ENCODE measurements around the gene TMEM240.
"Not testable (repeated sequence)": the region's sequence is repeated elsewhere in the genome, so short reads cannot be mapped to it uniquely, and the experiment has no call there.

The TMEM240 gene

DNA sequence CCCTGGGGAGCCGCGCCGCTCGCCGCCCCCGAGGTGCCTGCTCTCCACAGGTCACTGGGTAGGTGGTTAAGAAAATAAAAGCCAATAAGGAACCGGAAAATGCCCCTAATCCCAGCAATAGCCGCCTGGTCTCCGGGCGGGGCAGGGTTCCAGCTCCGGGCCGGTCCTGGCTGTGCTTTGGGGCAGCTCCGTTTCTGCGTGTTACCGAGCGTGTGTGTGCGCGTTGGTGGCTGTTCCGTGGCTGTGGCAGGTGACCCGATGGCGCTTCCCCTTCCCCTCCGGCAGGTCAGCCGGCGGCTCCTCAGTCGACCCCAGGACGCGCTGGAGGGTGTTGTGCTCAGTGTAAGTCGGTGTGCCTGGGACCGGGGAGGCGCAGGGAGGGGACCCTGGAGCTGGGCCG is 17.2 kb downstream of the TMEM240 start:
- not testable (repeated sequence) for DNase-seq

DNA sequence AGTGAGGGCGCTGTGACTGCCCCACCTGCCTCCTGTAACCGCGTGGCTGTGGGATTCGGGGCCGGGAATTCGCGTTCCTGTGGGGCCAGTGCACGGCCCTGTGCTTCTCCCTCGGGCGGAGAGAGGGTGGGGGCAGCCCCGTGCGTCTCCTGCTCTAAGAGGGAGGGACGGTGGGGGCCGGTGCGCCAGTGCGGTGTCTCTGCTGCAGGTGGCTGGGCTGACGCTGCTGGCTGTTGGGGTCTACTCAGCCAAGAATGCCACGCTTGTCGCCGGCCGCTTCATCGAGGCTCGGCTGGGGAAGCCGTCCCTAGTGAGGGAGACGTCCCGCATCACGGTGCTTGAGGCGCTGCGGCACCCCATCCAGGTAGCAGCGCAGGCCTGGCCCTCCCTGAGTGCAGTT is 17.9 kb downstream of the TMEM240 start:
- not testable (repeated sequence) for DNase-seq

DNA sequence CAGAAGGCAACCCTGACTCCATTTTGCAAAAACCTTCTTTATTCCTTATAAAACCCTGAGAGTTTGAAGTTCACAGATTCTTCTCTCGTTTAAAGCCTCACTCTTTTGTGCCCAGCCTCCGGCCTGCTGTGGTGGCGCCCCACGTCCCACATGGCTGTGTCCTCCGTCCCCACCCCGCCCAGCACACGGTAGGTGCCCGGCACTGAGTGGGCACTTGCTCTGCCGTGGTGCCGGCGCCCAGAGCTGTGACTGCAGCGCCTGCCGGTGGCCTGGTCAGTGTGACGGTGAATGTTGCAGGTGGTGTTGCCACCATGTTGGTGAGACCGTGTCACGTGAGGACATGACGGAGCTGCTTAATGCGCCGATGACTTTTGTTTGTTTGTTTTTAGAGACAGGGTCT is 19.1 kb downstream of the TMEM240 start:
- DNase-seq: no peak

DNA sequence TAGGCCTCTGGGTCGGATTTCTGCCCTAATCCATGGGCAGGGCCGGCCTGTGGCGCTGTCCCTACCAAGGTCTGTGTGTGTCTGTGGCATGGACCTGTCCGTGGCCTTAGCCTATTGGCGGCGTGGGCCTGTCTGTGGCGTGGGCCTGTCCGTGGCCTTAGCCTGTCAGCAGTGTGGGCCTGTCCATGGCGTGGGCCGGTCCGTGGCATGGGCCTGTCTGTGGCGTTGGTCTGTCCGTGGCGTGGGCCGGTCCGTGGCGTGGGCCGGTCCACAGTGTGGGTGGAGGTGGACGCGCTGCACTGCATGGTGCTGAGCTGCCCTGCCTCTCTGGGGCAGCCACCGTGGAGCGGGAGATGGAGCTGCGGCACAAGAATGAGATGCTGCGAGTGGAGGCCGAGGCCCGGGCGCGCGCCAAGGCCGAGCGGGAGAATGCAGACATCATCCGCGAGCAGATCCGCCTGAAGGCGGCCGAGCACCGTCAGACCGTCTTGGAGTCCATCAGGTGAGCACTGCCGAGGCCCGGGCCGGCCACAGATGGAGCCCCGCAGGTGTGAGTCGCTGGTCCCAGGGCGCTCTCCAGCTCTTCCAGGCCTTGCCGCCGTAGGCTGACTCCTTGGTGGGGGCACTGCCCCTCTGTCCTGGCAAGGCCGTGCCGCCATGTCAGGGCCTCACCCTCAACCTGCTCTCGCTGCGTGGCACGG is 20.5 kb downstream of the TMEM240 start:
- not testable (repeated sequence) for DNase-seq

DNA sequence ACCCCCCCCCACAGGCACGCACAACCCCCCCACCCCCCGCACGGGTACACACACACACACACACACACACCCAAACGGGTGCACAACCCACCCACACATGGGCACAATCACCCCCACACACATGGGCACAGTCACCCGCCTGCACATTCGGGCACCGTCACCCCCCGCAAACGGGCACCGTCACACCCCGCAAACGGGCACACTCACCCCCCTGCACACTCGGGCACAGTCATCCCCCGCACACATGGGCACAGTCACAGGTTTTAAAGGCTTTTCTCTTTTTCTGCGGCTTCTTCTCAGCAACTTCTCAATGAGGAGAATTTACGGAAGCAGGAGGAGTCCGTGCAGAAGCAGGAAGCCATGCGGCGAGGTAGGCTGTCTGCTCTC is 21.8 kb downstream of the TMEM240 start:
- not testable (repeated sequence) for DNase-seq

DNA sequence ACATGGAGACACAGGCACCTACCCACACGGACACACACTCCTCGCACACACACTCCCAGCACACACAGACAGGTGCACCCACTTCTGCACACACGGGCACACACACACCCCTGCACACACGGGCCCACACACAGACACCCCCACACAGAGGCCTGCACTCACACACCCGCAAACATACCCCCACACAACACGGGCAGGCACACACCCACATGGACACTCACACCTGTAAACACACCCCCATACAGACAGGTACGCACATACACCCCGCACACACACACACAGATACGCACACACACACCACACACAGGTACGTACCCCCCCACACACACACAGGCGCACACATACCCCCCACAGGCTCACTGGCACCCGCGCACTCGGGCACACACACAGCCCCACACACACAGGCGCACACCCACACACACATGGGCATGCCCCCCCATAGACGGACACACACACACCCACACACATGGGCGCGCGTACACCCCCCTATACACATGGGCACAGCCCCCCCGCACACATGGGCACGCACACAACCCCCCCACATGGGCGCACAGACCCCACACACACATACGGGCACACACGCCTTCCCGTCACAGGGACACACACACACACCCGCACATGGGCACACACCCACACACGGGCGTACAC is 22.3 kb downstream of the TMEM240 start:
- no peak for DNase-seq

DNA sequence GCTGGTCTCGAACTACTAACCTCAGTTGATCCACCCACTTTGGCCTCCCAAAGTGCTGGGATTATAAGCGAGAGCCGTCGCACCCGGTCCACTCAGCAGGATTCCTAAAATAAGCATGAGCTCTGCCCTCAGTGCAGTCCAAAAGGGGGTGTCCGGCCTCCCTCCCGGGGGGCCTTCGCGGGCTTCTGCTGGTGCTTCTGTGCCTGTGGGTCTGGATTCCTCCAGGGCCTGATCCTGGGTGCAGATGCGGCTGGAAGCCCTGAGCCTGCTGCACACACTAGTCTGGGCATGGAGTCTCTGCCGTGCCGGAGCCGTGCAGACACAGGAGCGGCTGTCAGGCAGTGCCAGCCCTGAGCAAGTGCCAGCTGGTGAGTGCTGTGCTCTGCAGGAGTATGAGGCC is 23.5 kb downstream of the TMEM240 start:
- not testable (repeated sequence) for DNase-seq

DNA sequence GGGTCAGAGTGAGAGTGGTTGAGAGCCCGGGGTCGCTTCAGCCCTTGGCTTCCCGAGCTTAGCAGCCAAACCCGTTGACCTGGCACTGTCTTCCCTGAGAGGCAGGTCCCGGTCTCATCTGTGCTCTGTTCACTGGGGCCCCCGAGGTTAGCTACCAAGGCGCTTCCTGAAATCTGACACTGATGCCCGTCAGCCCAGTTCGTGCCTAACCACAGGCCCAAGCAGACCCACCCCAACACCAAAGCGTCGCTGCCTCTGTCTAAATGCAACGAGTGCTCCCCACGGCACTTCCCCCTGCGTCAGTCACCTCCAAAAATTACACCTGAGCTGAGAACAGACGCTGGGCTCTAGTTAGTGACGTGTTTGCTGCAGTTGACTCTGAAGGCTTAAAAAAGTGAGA is 26.0 kb downstream of the TMEM240 start:
- DNase-seq: not testable (repeated sequence)

DNA sequence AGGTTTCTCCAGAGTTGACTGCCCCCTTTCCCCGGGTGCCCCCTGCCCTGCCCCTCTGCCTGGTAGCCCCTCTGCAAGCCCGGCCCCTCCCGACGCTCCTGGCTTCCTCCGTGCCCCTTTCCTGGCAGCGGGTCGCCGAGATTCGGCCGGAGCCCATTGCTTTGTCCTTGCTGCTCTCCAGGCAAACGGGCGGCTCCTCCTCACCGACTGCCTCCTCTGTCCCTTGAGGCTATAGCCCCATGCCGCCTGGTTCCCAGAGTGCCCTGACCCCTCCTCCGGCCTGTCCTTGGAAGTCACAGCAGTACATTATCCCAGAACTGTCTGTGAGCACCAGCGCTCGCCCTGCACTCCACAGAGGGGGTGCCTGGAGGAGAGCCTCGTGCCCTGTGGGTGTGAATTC is 26.7 kb downstream of the TMEM240 start:
- DNase-seq: not testable (repeated sequence)

DNA sequence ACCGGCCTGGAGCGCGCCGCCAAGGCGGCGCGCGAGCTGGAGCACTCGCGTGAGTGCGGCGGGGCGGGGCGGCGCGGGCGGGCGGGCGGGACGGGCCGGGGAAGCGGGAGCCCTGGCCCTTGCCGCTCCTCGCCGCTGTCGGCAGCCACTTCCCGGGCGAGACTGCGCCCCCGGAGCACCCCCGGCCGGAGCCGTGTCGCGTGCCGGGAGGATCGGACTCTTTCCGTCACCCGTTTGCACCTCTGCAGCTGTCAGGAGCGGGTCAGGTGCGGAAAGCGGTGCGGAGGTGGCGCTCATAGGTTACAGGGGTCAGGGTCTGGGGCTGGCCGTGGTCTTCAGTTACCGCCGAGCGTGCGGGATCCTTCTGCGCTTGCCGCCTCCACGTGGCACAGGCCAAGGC is 28.0 kb downstream of the TMEM240 start:
- peak; percentile 72 for DNase-seq

DNA sequence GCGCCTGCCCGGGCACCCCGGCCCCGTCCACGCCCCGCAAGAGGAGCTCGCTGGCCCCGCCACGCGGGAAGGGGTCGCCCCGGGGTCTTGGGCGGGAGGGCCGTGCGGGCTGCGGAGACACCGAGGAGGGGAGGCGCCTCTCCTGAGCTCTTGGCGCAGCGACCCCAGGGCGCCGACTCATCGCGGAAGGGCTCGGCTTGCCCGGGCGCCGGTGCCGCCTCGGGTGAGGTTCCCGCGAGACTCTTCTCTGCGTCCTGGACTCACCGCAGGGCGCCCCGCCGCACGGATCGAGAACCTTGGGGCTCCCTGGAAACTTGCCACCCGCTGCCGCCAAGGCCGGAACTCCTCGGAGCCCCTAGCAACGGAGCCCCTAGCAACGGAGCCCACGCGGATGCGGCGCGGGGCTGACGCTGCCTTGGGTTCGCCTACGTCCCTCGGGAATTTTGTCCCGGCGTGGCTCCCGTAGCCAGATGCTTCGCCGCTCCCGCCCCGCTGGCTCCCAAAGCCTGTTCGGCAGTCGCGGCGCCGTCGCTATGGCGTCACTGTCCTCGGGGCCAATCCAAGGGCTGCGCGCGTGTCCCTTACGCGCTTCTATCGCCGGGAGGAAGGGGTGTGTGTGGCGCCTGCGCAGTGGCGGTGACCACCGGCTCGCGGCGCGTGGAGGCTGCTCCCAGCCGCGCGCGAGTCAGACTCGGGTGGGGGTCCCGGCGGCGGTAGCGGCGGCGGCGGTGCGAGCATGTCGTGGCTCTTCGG is 28.7 kb downstream of the TMEM240 start, which contains the start of gene ATAD3A:
Gene ATAD3A (plus strand): TSS at position 630 of the 753 bp plus-strand sequence. CDS start 107 bp downstream, at position 737.
- DNase-seq: peak; percentile 99

DNA sequence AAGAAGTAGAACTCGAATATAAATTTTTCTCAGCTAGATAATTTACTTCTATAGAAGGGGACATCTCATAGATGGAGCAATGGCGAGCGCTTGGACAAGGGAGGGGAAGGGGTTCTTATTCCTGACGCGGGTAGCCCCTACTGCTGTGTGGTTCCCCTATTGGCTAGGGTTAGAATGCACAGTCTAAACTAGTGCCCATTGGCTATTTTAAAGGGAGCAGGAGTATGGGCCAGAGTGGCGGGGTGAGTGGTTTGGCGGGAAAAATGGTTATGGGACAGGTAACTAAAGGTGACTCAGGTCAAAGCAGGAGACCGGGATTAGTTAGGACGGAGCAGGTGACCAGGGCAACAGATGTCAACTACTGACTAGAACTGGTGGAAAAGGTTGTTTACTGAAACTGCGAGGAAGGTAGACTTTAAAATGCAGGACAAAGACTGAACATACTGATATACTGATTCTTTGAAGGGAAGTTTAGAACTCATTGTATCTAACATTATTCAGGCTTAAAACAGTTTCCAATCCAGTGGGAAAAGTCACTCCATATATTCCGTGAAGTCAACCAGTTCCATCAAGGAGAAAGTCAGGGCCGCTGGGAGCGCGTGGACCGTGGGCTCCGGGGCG is 29.4 kb downstream of the TMEM240 start:
- DNase-seq: no peak

DNA sequence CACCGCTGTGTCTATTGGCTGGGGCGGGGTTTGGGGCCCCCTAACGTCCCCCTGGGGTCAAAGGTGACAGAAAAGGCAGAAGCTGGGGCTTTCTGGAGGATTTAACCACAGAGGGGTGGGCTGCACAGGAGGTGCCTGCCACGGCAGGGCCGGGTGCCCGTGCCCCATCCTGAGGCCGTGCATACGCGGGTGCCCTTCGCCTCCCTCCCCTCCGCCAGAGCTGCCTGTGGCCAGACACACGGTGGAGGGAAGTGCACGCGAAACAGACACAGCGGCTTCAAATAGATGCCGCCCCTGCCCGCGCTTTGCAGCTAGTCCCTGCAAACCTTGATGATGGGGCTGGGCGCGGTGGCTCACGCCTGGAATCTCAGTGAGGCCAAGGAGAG is 31.0 kb downstream of the TMEM240 start:
- not testable (repeated sequence) for DNase-seq

DNA sequence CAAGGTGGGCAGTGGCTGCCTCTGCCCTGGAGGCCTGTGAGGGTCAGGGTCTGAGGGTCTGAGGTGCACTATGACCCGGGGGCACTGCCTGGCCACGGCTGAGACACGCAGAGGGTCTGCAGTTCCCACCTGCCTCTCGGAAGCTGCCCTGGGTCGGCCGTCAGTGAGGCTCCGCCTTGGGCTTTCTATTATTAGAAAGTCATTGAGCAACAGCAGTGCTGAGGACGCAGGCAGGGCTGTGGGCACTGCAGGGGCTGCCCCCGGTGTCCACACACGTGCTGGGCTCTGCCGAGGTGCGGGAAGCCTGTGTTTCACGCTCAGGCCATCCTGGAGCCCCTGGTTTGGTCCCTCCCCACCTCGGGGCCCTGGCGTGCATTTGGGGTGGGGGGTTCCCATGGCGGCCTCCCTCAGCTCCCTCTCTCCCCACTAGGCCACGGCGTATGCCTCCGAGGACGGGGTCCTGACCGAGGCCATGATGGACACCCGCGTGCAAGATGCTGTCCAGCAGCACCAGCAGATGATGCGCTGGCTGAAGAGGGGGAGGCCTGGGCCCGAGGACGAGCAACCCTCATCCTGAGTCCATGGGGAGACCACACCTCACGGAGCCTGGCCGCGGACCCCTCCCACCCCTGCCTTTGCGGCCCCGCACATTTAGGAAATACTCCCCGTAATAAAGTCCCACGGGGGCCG is 31.5 kb downstream of the TMEM240 start:
- not testable (repeated sequence) for DNase-seq

DNA sequence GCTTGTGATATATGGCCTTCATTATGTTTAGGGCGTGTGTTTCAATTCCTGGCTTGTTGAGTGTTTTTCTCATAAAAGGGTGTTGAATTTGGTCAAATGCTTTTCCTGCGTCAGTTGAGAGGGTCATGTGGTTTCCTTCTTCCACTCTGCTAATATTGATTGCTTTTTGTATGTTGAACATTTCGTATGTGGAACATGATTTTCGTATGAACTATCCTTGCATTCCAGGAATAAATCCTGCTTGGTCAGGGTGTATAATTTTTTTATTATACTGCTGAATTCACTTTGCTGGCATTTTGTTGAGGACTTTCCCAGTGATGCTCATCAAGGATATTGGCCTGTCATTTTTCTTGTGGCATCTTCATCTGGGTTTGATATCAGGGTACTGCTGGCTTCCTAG is 33.1 kb downstream of the TMEM240 start:
- DNase-seq: no peak

DNA sequence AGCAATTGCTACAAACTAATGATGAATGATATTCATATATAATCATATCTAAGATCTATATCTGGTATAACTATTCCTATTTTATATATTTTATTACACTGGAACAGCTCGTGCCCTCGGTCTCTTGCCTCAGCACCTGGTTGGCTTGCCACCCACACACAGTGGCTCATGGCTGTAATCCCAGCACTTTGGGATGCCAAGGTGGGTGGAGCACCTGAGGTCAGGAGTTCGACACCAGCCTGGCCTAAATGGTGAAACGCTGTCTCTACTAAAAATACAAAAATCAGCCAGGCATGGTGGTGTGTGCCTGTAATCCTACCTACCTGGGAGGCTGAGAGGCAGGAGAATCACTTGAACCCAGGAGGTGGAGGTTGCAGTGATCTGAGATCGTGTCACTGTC is 34.6 kb downstream of the TMEM240 start:
- not testable (repeated sequence) for DNase-seq

DNA sequence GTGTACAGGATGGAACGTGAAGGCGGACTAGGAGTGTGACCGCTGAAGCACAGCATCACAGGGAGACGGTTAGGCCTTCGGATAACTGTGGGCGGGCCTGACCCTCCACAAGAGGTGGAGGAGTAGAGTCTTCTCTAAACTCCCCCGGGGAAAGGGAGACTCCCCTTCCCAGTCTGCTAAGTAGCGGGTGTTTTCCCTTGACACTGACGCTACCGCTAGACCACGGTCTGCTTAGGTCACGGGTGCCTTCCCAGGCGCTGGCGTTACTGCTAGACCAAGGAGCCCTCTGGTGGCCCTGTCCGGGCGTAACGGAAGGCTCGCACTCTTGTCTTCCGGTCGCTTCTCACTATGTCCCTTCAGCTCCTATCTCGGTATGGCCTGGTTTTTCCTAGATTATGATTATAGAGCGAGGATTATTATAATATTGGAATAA is 35.0 kb downstream of the TMEM240 start:
- not testable (repeated sequence) for DNase-seq

DNA sequence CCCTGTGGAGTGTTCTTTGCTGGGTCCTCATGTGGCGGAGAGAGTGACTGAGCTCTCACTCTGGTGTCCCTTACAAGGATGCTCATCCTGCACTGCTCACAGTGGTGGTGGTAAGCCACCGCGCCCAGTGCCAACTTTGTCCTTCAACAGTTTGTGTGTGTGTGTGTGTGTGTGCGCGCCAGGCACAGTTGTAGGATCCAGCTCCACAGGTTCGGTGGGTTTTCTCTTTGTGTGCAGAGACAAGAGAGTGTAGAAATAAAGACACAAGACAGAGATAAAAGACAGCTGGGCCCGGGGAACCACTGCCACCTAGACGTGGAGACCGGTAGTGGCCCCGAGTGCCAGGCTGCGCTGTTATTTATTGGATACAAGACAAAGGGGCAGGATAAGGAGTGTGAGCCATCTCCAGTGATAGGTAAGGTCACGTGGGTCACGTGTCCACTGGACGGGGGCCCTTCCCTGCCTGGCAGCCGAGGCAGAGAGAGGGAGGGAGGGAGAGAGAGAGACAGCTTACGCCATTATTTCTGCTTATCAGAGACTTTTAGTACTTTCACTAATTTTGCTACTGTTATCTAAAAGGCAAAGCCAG is 35.6 kb downstream of the TMEM240 start:
- DNase-seq: peak; percentile 90

DNA sequence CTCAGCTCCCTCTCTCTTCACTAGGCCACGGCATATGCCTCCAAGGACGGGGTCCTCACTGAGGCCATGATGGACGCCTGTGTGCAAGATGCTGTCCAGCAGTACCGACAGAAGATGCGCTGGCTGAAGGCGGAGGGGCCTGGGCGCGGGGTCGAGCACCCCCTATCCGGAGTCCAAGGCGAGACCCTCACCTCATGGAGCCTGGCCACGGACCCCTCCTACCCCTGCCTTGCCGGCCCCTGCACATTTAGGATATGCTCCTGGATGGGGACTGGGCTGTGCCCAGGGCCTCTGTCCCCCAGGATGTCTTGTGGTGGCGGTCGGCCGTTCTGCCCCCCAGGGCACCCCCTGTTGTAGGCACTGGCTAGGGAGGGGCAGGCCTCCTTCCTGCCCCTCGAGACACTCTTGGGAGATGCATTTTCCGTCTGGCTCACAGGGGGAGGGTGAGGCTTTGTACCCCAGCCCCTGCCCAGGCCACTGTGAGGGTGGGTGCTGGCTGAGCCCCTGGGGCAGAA is 44.9 kb downstream of the TMEM240 start:
- DNase-seq: not testable (repeated sequence)

DNA sequence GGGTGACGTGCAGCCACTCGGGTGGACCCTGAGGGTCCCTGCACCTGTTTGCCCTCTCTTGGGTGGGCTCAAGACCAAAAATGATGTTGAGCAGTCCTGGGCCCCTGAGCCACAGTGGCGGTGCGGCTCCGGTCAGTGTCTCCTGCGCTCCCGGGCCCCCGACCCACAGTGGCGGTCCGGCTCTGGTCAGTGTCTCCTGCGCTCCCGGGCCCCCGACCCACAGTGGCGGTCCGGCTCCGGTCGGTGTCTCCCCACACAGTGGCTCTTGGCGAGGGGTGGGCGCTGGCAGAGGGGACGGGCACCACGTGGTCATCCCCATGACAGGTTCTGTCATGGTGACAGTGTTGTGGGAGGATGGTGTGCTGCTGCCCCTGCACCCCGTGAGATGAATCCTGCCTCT is 46.1 kb downstream of the TMEM240 start:
- DNase-seq: not testable (repeated sequence)

DNA sequence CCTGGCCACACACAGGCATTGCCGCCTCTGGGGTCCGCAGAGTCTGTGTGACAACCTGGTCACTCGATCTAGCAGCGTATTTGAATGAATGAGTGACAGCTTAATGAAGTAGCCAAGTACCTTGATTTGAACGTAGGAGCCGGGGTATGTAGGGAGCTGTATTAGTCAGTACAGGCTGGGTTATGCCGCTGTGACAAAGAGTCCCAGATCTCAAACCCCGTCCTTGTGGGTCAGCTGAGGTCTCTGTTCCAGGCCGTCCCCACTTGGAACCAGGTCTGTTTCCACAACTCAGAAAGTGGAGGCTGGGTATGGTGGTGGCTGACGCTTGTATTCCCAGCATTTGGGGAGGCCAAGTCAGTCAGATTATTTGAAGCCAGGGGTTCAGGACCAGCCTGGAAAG is 48.8 kb downstream of the TMEM240 start:
- DNase-seq: no peak

DNA sequence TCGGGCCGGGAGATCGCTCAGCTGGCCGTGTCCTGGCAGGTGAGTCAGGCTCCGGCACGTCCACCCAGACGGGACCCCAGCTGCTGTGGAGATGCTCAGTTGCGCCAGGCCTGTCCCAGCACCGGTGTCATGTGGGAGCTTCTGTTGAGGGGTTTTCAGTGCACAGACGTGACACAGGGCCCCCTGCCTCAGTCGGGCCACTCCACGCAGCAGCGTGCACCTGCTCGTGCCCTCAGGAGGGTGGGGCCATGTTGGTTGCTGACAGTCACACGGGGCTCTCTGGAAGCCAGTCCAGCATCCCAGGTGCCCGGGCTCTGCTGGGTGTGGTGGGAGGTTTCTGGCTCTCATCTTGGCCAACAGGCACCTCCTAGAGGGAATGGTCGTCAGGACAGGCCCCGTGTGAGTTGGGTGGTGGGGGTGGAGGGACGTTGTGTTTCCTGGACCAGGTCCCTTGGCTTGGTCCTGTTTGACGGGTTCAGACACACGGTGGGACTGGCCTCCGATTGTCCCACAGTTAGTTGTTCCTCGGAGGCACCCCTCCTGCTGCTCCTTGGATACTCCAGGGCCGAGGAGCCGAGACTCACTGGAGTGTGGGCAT is 49.7 kb downstream of the TMEM240 start:
- DNase-seq: no peak
